NB4 (cell line): ENCODE results near the gene ARVCF.

Source experiments
- CTCF ChIP-seq: IDR thresholded peaks from one replicate; pipeline ENCODE4 v1.5.1; 2012; ENCODE audit warnings: low read depth, low read length
- MYC ChIP-seq: IDR thresholded peaks from 2 replicates; pipeline ENCODE4 v1.6.1; 2011; ENCODE audit warnings: low read depth, low read length
- POLR2A ChIP-seq: IDR thresholded peaks from 2 replicates; pipeline ENCODE4 v1.6.1; 2011; ENCODE audit warnings: mild to moderate bottlenecking; ENCODE audit not compliant: insufficient read length; ENCODE audit errors: extremely low read depth
- TF ChIP-seq, protein P1 (sequence below): IDR thresholded peaks from 2 replicates; pipeline ENCODE4 v1.6.1; 2011; ENCODE audit warnings: low read depth, low read length

DNA sequence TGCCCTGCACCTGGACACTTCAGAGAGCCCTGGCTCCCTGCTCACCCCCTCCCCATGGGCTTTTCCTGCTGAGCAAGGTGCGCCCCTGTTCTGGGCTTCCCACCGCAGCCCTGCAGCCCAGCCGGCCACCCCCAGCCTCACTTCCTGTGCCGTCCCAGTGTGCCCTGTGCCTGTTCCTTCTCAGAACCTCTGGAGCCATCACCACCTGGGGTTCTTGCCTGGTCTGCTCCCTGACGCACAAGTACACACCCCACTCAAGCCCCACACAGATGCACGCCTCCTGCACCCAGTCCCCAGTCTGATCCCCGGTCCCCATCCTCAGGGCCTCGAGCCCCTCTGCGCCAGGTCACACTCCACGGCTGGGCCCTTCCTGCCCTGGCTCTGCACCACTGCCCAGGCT, 39.5 kb upstream of the ARVCF start:
- TF ChIP-seq CTCF (no peak), MYC (no peak), POLR2A (no peak)
- TF ChIP-seq, protein P1, sequence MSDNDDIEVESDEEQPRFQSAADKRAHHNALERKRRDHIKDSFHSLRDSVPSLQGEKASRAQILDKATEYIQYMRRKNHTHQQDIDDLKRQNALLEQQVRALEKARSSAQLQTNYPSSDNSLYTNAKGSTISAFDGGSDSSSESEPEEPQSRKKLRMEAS, result no peak
